ENCODE data around the gene SRA1.

Gene SRA1

GRCh38 chr5:140570488-140570887, 13.2 kb upstream of the SRA1 start:
- no peak for DNase-seq (ENCODE audit: low read depth)

- no peak for DNase-seq (ENCODE audit: low read depth)
Observed at GRCh38 chr5:140570058-140570457, 12.8 kb upstream of the SRA1 start.

- DNase-seq (ENCODE audit: low read depth) = no peak
Observed at GRCh38 chr5:140569197-140569596, 11.9 kb upstream of the SRA1 start.

- no peak for DNase-seq (ENCODE audit: low read depth)
Observed at GRCh38 chr5:140568443-140569063, 11.3 kb upstream of the SRA1 start.

GRCh38 chr5:140567871-140568270, 10.6 kb upstream of the SRA1 start:
- DNase-seq (ENCODE audit: low read depth) = no peak

GRCh38 chr5:140567136-140567818, 10.0 kb upstream of the SRA1 start:
- no peak for DNase-seq (ENCODE audit: low read depth)

- DNase-seq (ENCODE audit: low read depth) = no peak
Observed at GRCh38 chr5:140566665-140567064, 9.4 kb upstream of the SRA1 start.

GRCh38 chr5:140565780-140566095, 8.5 kb upstream of the SRA1 start:
- DNase-seq (ENCODE audit: low read depth) = no peak

GRCh38 chr5:140565024-140565779, 7.9 kb upstream of the SRA1 start:
- DNase-seq (ENCODE audit: low read depth) = no peak

- peak; percentile 93 for DNase-seq (ENCODE audit: low read depth)
Observed at GRCh38 chr5:140564196-140565023, 7.1 kb upstream of the SRA1 start, which contains the start of the genes APBB3 and SLC35A4. TSS of gene APBB3 (minus strand) at chr5:140564598. CDS start at chr5:140564245, 353 bp downstream. TSS of gene SLC35A4 (plus strand) at chr5:140564828. CDS start at chr5:140567170, 2,342 bp downstream.

GRCh38 chr5:140563596-140563995, 6.3 kb upstream of the SRA1 start:
- no peak for DNase-seq (ENCODE audit: low read depth)

- no peak for DNase-seq (ENCODE audit: low read depth)
Observed at GRCh38 chr5:140561753-140562523, 4.7 kb upstream of the SRA1 start.

- no peak for DNase-seq (ENCODE audit: low read depth)
Observed at GRCh38 chr5:140560227-140560626, 3.0 kb upstream of the SRA1 start.

GRCh38 chr5:140558542-140558941, 1.3 kb upstream of the SRA1 start:
- DNase-seq (ENCODE audit: low read depth) = no peak

- no peak for DNase-seq (ENCODE audit: low read depth)
Observed at GRCh38 chr5:140557965-140558364, 692 bp upstream of the SRA1 start.

- DNase-seq (ENCODE audit: low read depth) = no peak
Observed at GRCh38 chr5:140556438-140556837, 835 bp downstream of the SRA1 start.

- no peak for DNase-seq (ENCODE audit: low read depth)
Observed at GRCh38 chr5:140555747-140556312, 1.4 kb downstream of the SRA1 start.

- no peak for DNase-seq (ENCODE audit: low read depth)
Observed at GRCh38 chr5:140554454-140554853, 2.8 kb downstream of the SRA1 start.

- no peak for DNase-seq (ENCODE audit: low read depth)
Observed at GRCh38 chr5:140553657-140554056, 3.6 kb downstream of the SRA1 start.

- no peak for DNase-seq (ENCODE audit: low read depth)
Observed at GRCh38 chr5:140551872-140552271, 5.4 kb downstream of the SRA1 start.

All from stimulated activated CD8-positive, alpha-beta memory T cell treated with anti-CD3 and anti-CD28 coated beads, Interleukin-12 subunit alpha, Interleukin-12 subunit beta, amount 100 ng/mL, for 1 hour (primary cell).